K562 (cell line): ENCODE results near the gene SRRT. TPM values are rescaled to one million over a fixed set of nuclear protein-coding genes. Genes with fewer than 3 reads are reported as not detected.

Experiments used
- ETS2 ChIP-seq: IDR thresholded peaks from 2 replicates; pipeline ENCODE4 v1.6.1; 2016; ENCODE audit warnings: borderline replicate concordance, missing genetic modification characterization, mild to moderate bottlenecking, moderate library complexity, missing compliant biosample characterization; ENCODE audit not compliant: poor library complexity, severe bottlenecking
- ILF3 ChIP-seq: fragments of 450-650 bp; IDR thresholded peaks from 2 replicates; pipeline ENCODE4 v1.6.1; 2018; ENCODE audit warnings: antibody characterized with exemption, mild to moderate bottlenecking, moderate library complexity, borderline replicate concordance
- KLF13 ChIP-seq: fragments of 450-650 bp; IDR thresholded peaks from 2 replicates; pipeline ENCODE4 v1.6.1; 2016; ENCODE audit warnings: missing genetic modification characterization, low read depth, mild to moderate bottlenecking, missing compliant biosample characterization, moderate library complexity, borderline replicate concordance
- MYC ChIP-seq, 2 experiments: fragments of 250-450 bp in 1 of 2; sonication (Bioruptor Pico) in 1 of 2; IDR thresholded peaks; 2 replicates each; pipeline versions ENCODE4 v1.5.1 to v1.6.1; 2012 to 2021; ENCODE audit warnings: low read depth in 2 of 2, borderline replicate concordance in 1 of 2, improper control_type of control experiment in 1 of 2, low read length in 1 of 2, mild to moderate bottlenecking in 1 of 2, moderate library complexity in 1 of 2
- SMARCA5 ChIP-seq: fragments of 450-650 bp; IDR thresholded peaks from 2 replicates; pipeline ENCODE4 v1.6.1; 2016
- ZNF217 ChIP-seq: sonication (generic); formaldehyde crosslinking; IDR thresholded peaks from 2 replicates; pipeline ENCODE4 v1.8.0; 2022; ENCODE audit warnings: mild to moderate bottlenecking, missing genetic modification reagents
- ZNF232 ChIP-seq: sonication (generic); formaldehyde crosslinking; IDR thresholded peaks from 2 replicates; pipeline ENCODE4 v1.8.0; 2022; ENCODE audit warnings: mild to moderate bottlenecking, missing genetic modification reagents
- ZNF507 ChIP-seq: conservative IDR thresholded peaks from 2 replicates; pipeline ENCODE4 v1.6.1; 2017; ENCODE audit warnings: missing genetic modification characterization, missing compliant biosample characterization
- ZZZ3 ChIP-seq: fragments of 450-650 bp; IDR thresholded peaks from 2 replicates; pipeline ENCODE4 v1.6.1; 2016; ENCODE audit warnings: antibody characterized with exemption, mild to moderate bottlenecking, moderate library complexity
- polyA plus RNA-seq, 8 experiments: library from polyadenylated mRNA; depleted of rRNA in 4 of 8; stranded (reverse) in 5 of 8; unstranded in 3 of 8; fragments of >200 nt; fragmentation: Nextera tagmentation in 2 of 8; fragmentation: Illumina TruSeq in 1 of 8; extraction: Ambion mirVana in 2 of 8; extraction: Trizol in 1 of 8; gene quantifications; 2 replicates each; pipeline versions ENCODE4 v1.2.1 to v1.2.3, GENCODE V29; 2011 to 2014; ENCODE audit warnings: inconsistent platforms in 1 of 8, missing spikeins in 1 of 8
- total RNA-seq, 7 experiments: library from RNA; depleted of rRNA in 6 of 7; stranded (reverse); fragments of >200 nt in 6 of 7; fragmentation: Illumina TruSeq in 2 of 7; extraction: Trizol in 2 of 7; gene quantifications; 2 replicates each; pipeline versions ENCODE4 v1.2.1 to v1.2.3, GENCODE V29; 2011 to 2021; ENCODE audit warnings: low replicate concordance in 1 of 7
- TF ChIP-seq, protein P1 (sequence below): fragments of 250-450 bp; sonication (Bioruptor Pico); IDR thresholded peaks from 2 replicates; pipeline ENCODE4 v1.4.0; 2020; ENCODE audit warnings: mild to moderate bottlenecking, moderate library complexity
- TF ChIP-seq, protein P2 (sequence below), 3 experiments: fragments of 200-800 bp in 1 of 3; fragments of 250-450 bp in 1 of 3; fragments of 450-650 bp in 1 of 3; sonication (Bioruptor Pico) in 1 of 3; sonication (Bioruptor generic) in 1 of 3; formaldehyde crosslinking in 1 of 3; IDR thresholded peaks; 2 replicates each; pipeline versions ENCODE4 v1.6.1 to v1.8.0; 2016 to 2022; ENCODE audit warnings: mild to moderate bottlenecking in 2 of 3, missing genetic modification characterization in 2 of 3, missing compliant biosample characterization in 1 of 3, moderate library complexity in 1 of 3
- TF ChIP-seq, protein P3 (sequence below): sonication (generic); formaldehyde crosslinking; IDR thresholded peaks from 2 replicates; pipeline ENCODE4 v1.8.0; 2022; ENCODE audit warnings: mild to moderate bottlenecking, missing genetic modification reagents
- TF ChIP-seq, protein P4 (sequence below): fragments of 250-450 bp; sonication (Bioruptor Pico); IDR thresholded peaks from 2 replicates; pipeline ENCODE4 v1.9.0; 2021; ENCODE audit warnings: mild to moderate bottlenecking, inconsistent platforms

SRRT gene
- total and polyA plus RNA-seq, 9 of the 15 experiments (the other 6 are each of a cell fraction or from before 2014, with no cell fraction given) = 10.3 to 263 (median 84.4) TPM

DNA sequence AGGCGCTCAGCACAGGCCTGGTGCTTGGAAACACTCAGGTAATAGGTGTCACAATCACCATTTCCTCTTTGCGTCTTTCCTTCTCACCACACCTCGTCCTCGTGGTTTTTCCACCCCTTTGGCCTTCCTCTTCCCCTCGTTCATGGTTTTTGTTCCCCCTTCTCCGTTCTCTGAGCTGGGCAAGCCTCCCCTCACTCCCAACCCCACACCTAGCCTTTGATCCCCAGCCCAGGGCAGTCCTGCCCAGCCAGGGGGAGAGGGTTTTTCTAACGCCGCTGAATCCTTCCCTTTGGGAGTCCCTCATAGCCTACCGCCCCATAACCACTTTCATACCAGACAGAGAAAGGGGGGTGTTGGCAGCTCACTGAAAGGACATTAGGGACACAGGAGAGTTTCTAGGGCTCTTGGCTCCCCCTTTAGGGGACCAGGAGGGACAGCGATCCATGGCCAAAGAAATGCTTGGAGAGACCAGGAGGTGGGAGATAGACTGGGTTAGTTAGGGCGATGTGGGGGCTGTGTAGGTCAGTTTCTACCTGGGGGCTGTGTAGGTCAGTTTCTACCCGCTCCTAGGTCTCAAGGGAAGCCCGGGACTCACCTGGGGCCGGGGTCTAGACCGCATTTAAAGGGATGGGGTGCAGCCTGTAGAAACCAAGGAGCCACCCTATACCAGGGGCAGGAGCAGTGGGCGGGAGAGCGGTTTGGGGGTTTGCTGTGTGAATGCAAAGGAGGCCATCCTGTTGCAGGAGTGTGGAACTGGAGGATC is 49.0 kb upstream of the SRRT start (continued):
- no peak for TF ChIP-seq ZNF217
- no peak for TF ChIP-seq ILF3
- no peak for TF ChIP-seq SMARCA5
- no peak for TF ChIP-seq ZNF507 (tag)
- TF ChIP-seq, protein P1, sequence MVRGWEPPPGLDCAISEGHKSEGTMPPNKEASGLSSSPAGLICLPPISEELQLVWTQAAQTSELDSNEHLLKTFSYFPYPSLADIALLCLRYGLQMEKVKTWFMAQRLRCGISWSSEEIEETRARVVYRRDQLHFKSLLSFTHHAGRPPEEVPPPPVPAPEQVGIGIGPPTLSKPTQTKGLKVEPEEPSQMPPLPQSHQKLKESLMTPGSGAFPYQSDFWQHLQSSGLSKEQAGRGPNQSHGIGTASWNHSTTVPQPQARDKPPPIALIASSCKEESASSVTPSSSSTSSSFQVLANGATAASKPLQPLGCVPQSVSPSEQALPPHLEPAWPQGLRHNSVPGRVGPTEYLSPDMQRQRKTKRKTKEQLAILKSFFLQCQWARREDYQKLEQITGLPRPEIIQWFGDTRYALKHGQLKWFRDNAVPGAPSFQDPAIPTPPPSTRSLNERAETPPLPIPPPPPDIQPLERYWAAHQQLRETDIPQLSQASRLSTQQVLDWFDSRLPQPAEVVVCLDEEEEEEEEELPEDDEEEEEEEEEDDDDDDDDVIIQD (CRISPR knock-in tag) = no peak
- TF ChIP-seq KLF13 (tag) = no peak
- TF ChIP-seq, protein P2, sequence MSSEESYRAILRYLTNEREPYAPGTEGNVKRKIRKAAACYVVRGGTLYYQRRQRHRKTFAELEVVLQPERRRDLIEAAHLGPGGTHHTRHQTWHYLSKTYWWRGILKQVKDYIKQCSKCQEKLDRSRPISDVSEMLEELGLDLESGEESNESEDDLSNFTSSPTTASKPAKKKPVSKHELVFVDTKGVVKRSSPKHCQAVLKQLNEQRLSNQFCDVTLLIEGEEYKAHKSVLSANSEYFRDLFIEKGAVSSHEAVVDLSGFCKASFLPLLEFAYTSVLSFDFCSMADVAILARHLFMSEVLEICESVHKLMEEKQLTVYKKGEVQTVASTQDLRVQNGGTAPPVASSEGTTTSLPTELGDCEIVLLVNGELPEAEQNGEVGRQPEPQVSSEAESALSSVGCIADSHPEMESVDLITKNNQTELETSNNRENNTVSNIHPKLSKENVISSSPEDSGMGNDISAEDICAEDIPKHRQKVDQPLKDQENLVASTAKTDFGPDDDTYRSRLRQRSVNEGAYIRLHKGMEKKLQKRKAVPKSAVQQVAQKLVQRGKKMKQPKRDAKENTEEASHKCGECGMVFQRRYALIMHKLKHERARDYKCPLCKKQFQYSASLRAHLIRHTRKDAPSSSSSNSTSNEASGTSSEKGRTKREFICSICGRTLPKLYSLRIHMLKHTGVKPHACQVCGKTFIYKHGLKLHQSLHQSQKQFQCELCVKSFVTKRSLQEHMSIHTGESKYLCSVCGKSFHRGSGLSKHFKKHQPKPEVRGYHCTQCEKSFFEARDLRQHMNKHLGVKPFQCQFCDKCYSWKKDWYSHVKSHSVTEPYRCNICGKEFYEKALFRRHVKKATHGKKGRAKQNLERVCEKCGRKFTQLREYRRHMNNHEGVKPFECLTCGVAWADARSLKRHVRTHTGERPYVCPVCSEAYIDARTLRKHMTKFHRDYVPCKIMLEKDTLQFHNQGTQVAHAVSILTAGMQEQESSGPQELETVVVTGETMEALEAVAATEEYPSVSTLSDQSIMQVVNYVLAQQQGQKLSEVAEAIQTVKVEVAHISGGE (CRISPR knock-in tag; IDR thresholded peaks at IDR 0.05) = no peak
- no peak for TF ChIP-seq MYC (IDR thresholded peaks at IDR 0.05; ENCODE audit: low read depth, low read length)
- no peak for TF ChIP-seq MYC (CRISPR knock-in tag; IDR thresholded peaks at IDR 0.05; ENCODE audit: borderline replicate concordance, low read depth)
- TF ChIP-seq, protein P3, sequence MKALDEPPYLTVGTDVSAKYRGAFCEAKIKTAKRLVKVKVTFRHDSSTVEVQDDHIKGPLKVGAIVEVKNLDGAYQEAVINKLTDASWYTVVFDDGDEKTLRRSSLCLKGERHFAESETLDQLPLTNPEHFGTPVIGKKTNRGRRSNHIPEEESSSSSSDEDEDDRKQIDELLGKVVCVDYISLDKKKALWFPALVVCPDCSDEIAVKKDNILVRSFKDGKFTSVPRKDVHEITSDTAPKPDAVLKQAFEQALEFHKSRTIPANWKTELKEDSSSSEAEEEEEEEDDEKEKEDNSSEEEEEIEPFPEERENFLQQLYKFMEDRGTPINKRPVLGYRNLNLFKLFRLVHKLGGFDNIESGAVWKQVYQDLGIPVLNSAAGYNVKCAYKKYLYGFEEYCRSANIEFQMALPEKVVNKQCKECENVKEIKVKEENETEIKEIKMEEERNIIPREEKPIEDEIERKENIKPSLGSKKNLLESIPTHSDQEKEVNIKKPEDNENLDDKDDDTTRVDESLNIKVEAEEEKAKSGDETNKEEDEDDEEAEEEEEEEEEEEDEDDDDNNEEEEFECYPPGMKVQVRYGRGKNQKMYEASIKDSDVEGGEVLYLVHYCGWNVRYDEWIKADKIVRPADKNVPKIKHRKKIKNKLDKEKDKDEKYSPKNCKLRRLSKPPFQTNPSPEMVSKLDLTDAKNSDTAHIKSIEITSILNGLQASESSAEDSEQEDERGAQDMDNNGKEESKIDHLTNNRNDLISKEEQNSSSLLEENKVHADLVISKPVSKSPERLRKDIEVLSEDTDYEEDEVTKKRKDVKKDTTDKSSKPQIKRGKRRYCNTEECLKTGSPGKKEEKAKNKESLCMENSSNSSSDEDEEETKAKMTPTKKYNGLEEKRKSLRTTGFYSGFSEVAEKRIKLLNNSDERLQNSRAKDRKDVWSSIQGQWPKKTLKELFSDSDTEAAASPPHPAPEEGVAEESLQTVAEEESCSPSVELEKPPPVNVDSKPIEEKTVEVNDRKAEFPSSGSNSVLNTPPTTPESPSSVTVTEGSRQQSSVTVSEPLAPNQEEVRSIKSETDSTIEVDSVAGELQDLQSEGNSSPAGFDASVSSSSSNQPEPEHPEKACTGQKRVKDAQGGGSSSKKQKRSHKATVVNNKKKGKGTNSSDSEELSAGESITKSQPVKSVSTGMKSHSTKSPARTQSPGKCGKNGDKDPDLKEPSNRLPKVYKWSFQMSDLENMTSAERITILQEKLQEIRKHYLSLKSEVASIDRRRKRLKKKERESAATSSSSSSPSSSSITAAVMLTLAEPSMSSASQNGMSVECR (CRISPR knock-in tag) = peak; percentile 5; the same call in 1 of the 2 replicates
- peak; percentile 20; the same call in 1 of the 2 replicates for TF ChIP-seq ZNF232 (CRISPR knock-in tag)
- no peak for TF ChIP-seq ETS2 (tag)
- TF ChIP-seq ZZZ3 = no peak
- TF ChIP-seq, protein P4, sequence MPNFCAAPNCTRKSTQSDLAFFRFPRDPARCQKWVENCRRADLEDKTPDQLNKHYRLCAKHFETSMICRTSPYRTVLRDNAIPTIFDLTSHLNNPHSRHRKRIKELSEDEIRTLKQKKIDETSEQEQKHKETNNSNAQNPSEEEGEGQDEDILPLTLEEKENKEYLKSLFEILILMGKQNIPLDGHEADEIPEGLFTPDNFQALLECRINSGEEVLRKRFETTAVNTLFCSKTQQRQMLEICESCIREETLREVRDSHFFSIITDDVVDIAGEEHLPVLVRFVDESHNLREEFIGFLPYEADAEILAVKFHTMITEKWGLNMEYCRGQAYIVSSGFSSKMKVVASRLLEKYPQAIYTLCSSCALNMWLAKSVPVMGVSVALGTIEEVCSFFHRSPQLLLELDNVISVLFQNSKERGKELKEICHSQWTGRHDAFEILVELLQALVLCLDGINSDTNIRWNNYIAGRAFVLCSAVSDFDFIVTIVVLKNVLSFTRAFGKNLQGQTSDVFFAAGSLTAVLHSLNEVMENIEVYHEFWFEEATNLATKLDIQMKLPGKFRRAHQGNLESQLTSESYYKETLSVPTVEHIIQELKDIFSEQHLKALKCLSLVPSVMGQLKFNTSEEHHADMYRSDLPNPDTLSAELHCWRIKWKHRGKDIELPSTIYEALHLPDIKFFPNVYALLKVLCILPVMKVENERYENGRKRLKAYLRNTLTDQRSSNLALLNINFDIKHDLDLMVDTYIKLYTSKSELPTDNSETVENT (CRISPR knock-in tag) = no peak
